Stimulated activated CD8-positive, alpha-beta memory T cell treated with anti-CD3 and anti-CD28 coated beads, Interleukin-15, amount 100 ng/mL, for 4 hours (primary cell): Measurements from ENCODE around the gene C17orf113.
"Not testable (repeated sequence)": the region's sequence is repeated elsewhere in the genome, so short reads cannot be mapped to it uniquely, and the experiment has no call there.

Experiments
- DNase-seq, 2 donors: peaks; one replicate each; pipeline ENCODE4 v3.0.0-alpha.2; 2020; ENCODE audit warnings: low read depth in 2 of 2

C17orf113 gene

GRCh38 chr17:42016941-42017865 is 33.2 kb downstream of the C17orf113 start, which contains the start of gene DNAJC7:
TSS of gene DNAJC7 (minus strand) at chr17:42017439. CDS start at chr17:42017416, 23 bp downstream.
- DNase-seq: peak; percentile 79 to 85

GRCh38 chr17:42016411-42016831 is 34.0 kb downstream of the C17orf113 start:
- DNase-seq: no peak

- DNase-seq: not testable (repeated sequence)
These were observed 36.7 kb downstream of the C17orf113 start for GRCh38 chr17:42013740-42014139.

- DNase-seq: not testable (repeated sequence)
These were observed 38.0 kb downstream of the C17orf113 start for GRCh38 chr17:42012363-42012762.

- DNase-seq: no peak
These were observed 39.4 kb downstream of the C17orf113 start for GRCh38 chr17:42010898-42011516.

- DNase-seq: not testable (repeated sequence)
These were observed 40.1 kb downstream of the C17orf113 start for GRCh38 chr17:42010266-42010680.

- no peak for DNase-seq
These were observed 41.2 kb downstream of the C17orf113 start for GRCh38 chr17:42009170-42009569.

- DNase-seq: no peak
These were observed 45.2 kb downstream of the C17orf113 start for GRCh38 chr17:42005166-42005565.

GRCh38 chr17:42002792-42003301 is 47.6 kb downstream of the C17orf113 start:
- DNase-seq: no peak

GRCh38 chr17:42002175-42002791 is 48.1 kb downstream of the C17orf113 start:
- DNase-seq: no peak

- no peak for DNase-seq
These were observed 48.7 kb downstream of the C17orf113 start for GRCh38 chr17:42001729-42002128.

GRCh38 chr17:42000413-42001133 is 49.8 kb downstream of the C17orf113 start:
- no peak for DNase-seq

GRCh38 chr17:41998497-41998896 is 51.9 kb downstream of the C17orf113 start:
- DNase-seq: no peak

- DNase-seq: no peak
These were observed 53.6 kb downstream of the C17orf113 start for GRCh38 chr17:41996855-41997164.

GRCh38 chr17:41992576-41992975 is 57.8 kb downstream of the C17orf113 start:
- DNase-seq: no peak

GRCh38 chr17:41989702-41990419 is 60.5 kb downstream of the C17orf113 start:
- DNase-seq: no peak

- no peak for DNase-seq
These were observed 62.0 kb downstream of the C17orf113 start for GRCh38 chr17:41988418-41988817.
